IPS-18c (cell line): ENCODE measurements around the gene PLPP7.
A peak's percentile ranks its signal among the peaks of the same experiment; 100 is the strongest.
"Not testable (repeated sequence)": the region's sequence is repeated elsewhere in the genome, so short reads cannot be mapped to it uniquely, and the experiment has no call there.

Experiments
- H3K4me3 ChIP-seq: 2 replicates; pipeline ENCODE4 v1.7.0; 2013; ENCODE audit warnings: low read depth, mild to moderate bottlenecking, low read length, moderate library complexity; ENCODE audit not compliant: insufficient read depth
- H3K9me3 ChIP-seq: one replicate; pipeline ENCODE4 v1.6.1; 2013; ENCODE audit warnings: mild to moderate bottlenecking, low read length, moderate library complexity; ENCODE audit not compliant: control insufficient read depth, insufficient read depth

The PLPP7 gene

GRCh38 chr9:131263033-131263343 is 26.5 kb upstream of the PLPP7 start:
- not testable (repeated sequence) for H3K4me3 ChIP-seq, H3K9me3 ChIP-seq

- Histone ChIP-seq H3K4me3 (no peak overlapping the region), H3K9me3 (no peaks in the 10 kb centered on the region)
Observed at GRCh38 chr9:131263701-131264100, 25.8 kb upstream of the PLPP7 start.

GRCh38 chr9:131264231-131264630 is 25.3 kb upstream of the PLPP7 start:
- Histone ChIP-seq H3K4me3 (no peak overlapping the region), H3K9me3 (no peaks in the 10 kb centered on the region)

GRCh38 chr9:131266266-131267229 is 23.0 kb upstream of the PLPP7 start:
- Histone ChIP-seq H3K4me3 (no peak overlapping the region), H3K9me3 (no peaks in the 10 kb centered on the region)

GRCh38 chr9:131270171-131271015 is 19.1 kb upstream of the PLPP7 start:
- Histone ChIP-seq H3K9me3 (no peaks in the 10 kb centered on the region), H3K4me3 (no peak overlapping the region)

- not testable (repeated sequence) for H3K4me3 ChIP-seq, H3K9me3 ChIP-seq
Observed at GRCh38 chr9:131271016-131271273, 18.6 kb upstream of the PLPP7 start.

GRCh38 chr9:131271506-131271931 is 18.0 kb upstream of the PLPP7 start:
- no peak overlapping the region for H3K4me3 ChIP-seq
- H3K9me3 ChIP-seq: no peaks in the 10 kb centered on the region

GRCh38 chr9:131272212-131272611 is 17.3 kb upstream of the PLPP7 start:
- no peak overlapping the region for H3K4me3 ChIP-seq
- no peaks in the 10 kb centered on the region for H3K9me3 ChIP-seq

- no peaks in the 10 kb centered on the region for H3K9me3 ChIP-seq
- H3K4me3 ChIP-seq: no peak overlapping the region
Observed at GRCh38 chr9:131273146-131273855, 16.2 kb upstream of the PLPP7 start.

- no peak overlapping the region for H3K4me3 ChIP-seq
- no peaks in the 10 kb centered on the region for H3K9me3 ChIP-seq
Observed at GRCh38 chr9:131273856-131274673, 15.5 kb upstream of the PLPP7 start.

- no peak overlapping the region for H3K4me3 ChIP-seq
- no peaks in the 10 kb centered on the region for H3K9me3 ChIP-seq
Observed at GRCh38 chr9:131274674-131275331, 14.7 kb upstream of the PLPP7 start.

- no peaks in the 10 kb centered on the region for H3K9me3 ChIP-seq
- H3K4me3 ChIP-seq: no peak overlapping the region
Observed at GRCh38 chr9:131275332-131276093, 14.0 kb upstream of the PLPP7 start.

GRCh38 chr9:131276094-131276888 is 13.2 kb upstream of the PLPP7 start, which contains the start of gene FAM78A:
TSS of gene FAM78A (minus strand) at chr9:131276510. CDS start at chr9:131276179, 331 bp downstream.
- H3K4me3 ChIP-seq: peak within 1 kb of the TSS; percentile 59
- no peaks in the 10 kb centered on the region for H3K9me3 ChIP-seq

GRCh38 chr9:131276891-131277286 is 12.6 kb upstream of the PLPP7 start:
- Histone ChIP-seq H3K4me3 (peak overlapping the region; percentile 59), H3K9me3 (no peaks in the 10 kb centered on the region)

GRCh38 chr9:131277287-131277909 is 12.1 kb upstream of the PLPP7 start:
- Histone ChIP-seq H3K4me3 (peak overlapping the region; percentile 59), H3K9me3 (no peaks in the 10 kb centered on the region)
